IMR-90 (cell line): ENCODE measurements around the gene RETREG1. TPM values are rescaled to one million over a fixed set of nuclear protein-coding genes. Genes with fewer than 3 reads are reported as not detected.

Source experiments
- ATAC-seq: fragments of 200-7000 bp; cut with Tn5 transposase; 2 replicates; pipeline ENCODE4 v1.9.1; 2020; ENCODE audit warnings: low read depth, mild to moderate bottlenecking, moderate library complexity
- BruUV-seq: library from RNA; stranded (reverse); fragments of 400-500 nt; replicated peaks from 2 replicates; lab custom pipeline; 2021; lab: Mats Ljungman, UMichigan
- CTCF ChIA-PET: fragments of 300-600 bp; formaldehyde crosslinking; extraction: SDS; loops from one replicate; lab custom pipeline; 2021; ENCODE audit warnings: antibody characterized with exemption; lab: Yijun Ruan, JAX
- POLR2A ChIA-PET: fragments of 300-600 bp; sonication (Branson Sonifier 250); formaldehyde crosslinking; loops from one replicate; lab custom pipeline; 2022; ENCODE audit warnings: antibody characterized with exemption; ENCODE audit not compliant: unreplicated experiment; lab: Charles Lee
- DNase-seq: peaks from one replicate; pipeline ENCODE4 v3.0.0; 2013
- H2AFZ ChIP-seq: replicated peaks from 2 replicates; pipeline ENCODE3; 2013; ENCODE audit warnings: low read length, mild to moderate bottlenecking; ENCODE audit not compliant: poor library complexity
- H2AK5ac ChIP-seq: 2 replicates; pipeline ENCODE4 v1.6.1; 2013; ENCODE audit warnings: low read depth, low read length, inconsistent platforms
- H2AK9ac ChIP-seq: replicated peaks from 2 replicates; pipeline ENCODE3; 2013; ENCODE audit warnings: mild to moderate bottlenecking, low read depth, low read length, moderate library complexity; ENCODE audit not compliant: poor library complexity
- H2BK120ac ChIP-seq: 2 replicates; pipeline ENCODE4 v1.6.1; 2013; ENCODE audit warnings: low read depth, low read length, inconsistent platforms
- H2BK15ac ChIP-seq: 3 replicates; pipeline ENCODE4 v1.6.1; 2013; ENCODE audit warnings: low read depth, low read length, inconsistent platforms
- H2BK20ac ChIP-seq: 2 replicates; pipeline ENCODE4 v1.6.1; 2013; ENCODE audit warnings: low read depth, mild to moderate bottlenecking, inconsistent platforms, low read length, moderate library complexity
- H2BK5ac ChIP-seq: 2 replicates; pipeline ENCODE4 v1.6.1; 2013; ENCODE audit warnings: mild to moderate bottlenecking, low read depth, low read length, inconsistent platforms; ENCODE audit not compliant: poor library complexity, severe bottlenecking
- H3K14ac ChIP-seq: replicated peaks from 2 replicates; pipeline ENCODE4 v1.6.1; 2013; ENCODE audit warnings: low read depth, low read length, inconsistent platforms
- H3K18ac ChIP-seq: 2 replicates; pipeline ENCODE4 v1.6.1; 2013; ENCODE audit warnings: low read depth, low read length, control low read depth
- H3K23ac ChIP-seq: 2 replicates; pipeline ENCODE4 v1.6.1; 2013; ENCODE audit warnings: low read depth, low read length, inconsistent platforms
- H3K27ac ChIP-seq: 2 replicates; pipeline ENCODE4 v1.5.1; 2013; ENCODE audit warnings: mild to moderate bottlenecking, control low read depth, low read length; ENCODE audit not compliant: insufficient read depth
- H3K27me3 ChIP-seq: 2 replicates; pipeline ENCODE4 v1.6.1; 2013; ENCODE audit warnings: low read length; ENCODE audit not compliant: control insufficient read depth, insufficient read depth
- H3K36me3 ChIP-seq: 2 replicates; pipeline ENCODE4 v1.6.1; 2013; ENCODE audit warnings: low read length, mixed read lengths; ENCODE audit not compliant: control insufficient read depth, insufficient read depth
- H3K4ac ChIP-seq: 2 replicates; pipeline ENCODE4 v1.6.1; 2013; ENCODE audit warnings: low read depth, low read length, inconsistent platforms
- H3K4me1 ChIP-seq: 2 replicates; pipeline ENCODE4 v1.6.1; 2013; ENCODE audit warnings: low read length, mixed read lengths; ENCODE audit not compliant: control insufficient read depth, insufficient read depth
- H3K4me2 ChIP-seq: 2 replicates; pipeline ENCODE4 v1.6.1; 2013; ENCODE audit warnings: low read depth, mild to moderate bottlenecking, control low read depth, low read length, moderate library complexity
- H3K4me3 ChIP-seq: 2 replicates; pipeline ENCODE4 v1.5.1; 2013; ENCODE audit warnings: low read depth, mild to moderate bottlenecking, control low read depth, low read length, moderate library complexity; ENCODE audit not compliant: insufficient read depth
- H3K56ac ChIP-seq: 2 replicates; pipeline ENCODE4 v1.6.1; 2013; ENCODE audit warnings: low read length, inconsistent platforms; ENCODE audit not compliant: insufficient read depth; ENCODE audit errors: extremely low read depth
- H3K79me1 ChIP-seq, 2 experiments: 2 replicates each; pipeline ENCODE4 v1.6.1; 2013; ENCODE audit warnings: low read length in 2 of 2, inconsistent platforms in 1 of 2, low read depth in 1 of 2
- H3K9ac ChIP-seq: 2 replicates; pipeline ENCODE4 v1.6.1; 2013; ENCODE audit warnings: low read depth, low read length, control low read depth
- H3K9me1 ChIP-seq: 2 replicates; pipeline ENCODE4 v1.6.1; 2013; ENCODE audit warnings: low read length, inconsistent platforms; ENCODE audit not compliant: insufficient read depth
- H3K9me3 ChIP-seq: 2 replicates; pipeline ENCODE4 v1.6.1; 2013; ENCODE audit warnings: low read length; ENCODE audit not compliant: control insufficient read depth, insufficient read depth
- H4K20me1 ChIP-seq: 2 replicates; pipeline ENCODE4 v1.6.1; 2013; ENCODE audit warnings: low read length, inconsistent platforms; ENCODE audit not compliant: insufficient read depth
- H4K5ac ChIP-seq: 2 replicates; pipeline ENCODE4 v1.6.1; 2013; ENCODE audit warnings: mild to moderate bottlenecking, low read depth, low read length, control low read depth
- H4K8ac ChIP-seq, 2 experiments: 2 replicates each; pipeline ENCODE4 v1.6.1; 2013; ENCODE audit warnings: low read depth in 2 of 2, low read length in 2 of 2, control low read depth in 1 of 2, inconsistent platforms in 1 of 2
- H4K91ac ChIP-seq: 2 replicates; pipeline ENCODE4 v1.6.1; 2013; ENCODE audit warnings: low read depth, low read length, inconsistent platforms; ENCODE audit not compliant: insufficient read depth
- BHLHE40 ChIP-seq: fragments of 150-350 bp; IDR thresholded peaks from 2 replicates; pipeline ENCODE4 v1.6.1; 2016; ENCODE audit warnings: mild to moderate bottlenecking, low read depth, low read length
- CEBPB ChIP-seq: IDR thresholded peaks from 2 replicates; pipeline ENCODE4 v1.6.1; 2012; ENCODE audit warnings: low read depth, low read length, improper control_type of control experiment
- CTCF ChIP-seq: conservative IDR thresholded peaks from 2 replicates; pipeline ENCODE4 v1.5.1; 2012; ENCODE audit warnings: mild to moderate bottlenecking, low read depth, low read length, improper control_type of control experiment
- FOS ChIP-seq: fragments of 150-350 bp; IDR thresholded peaks from 2 replicates; pipeline ENCODE4 v1.6.1; 2016; ENCODE audit warnings: low read depth, low read length
- MAFK ChIP-seq: IDR thresholded peaks from 2 replicates; pipeline ENCODE4 v1.6.1; 2012; ENCODE audit warnings: low read depth, low read length, improper control_type of control experiment
- MAZ ChIP-seq: IDR thresholded peaks from 2 replicates; pipeline ENCODE4 v1.6.1; 2012; ENCODE audit warnings: low read depth, mild to moderate bottlenecking, low read length, improper control_type of control experiment, moderate library complexity, borderline replicate concordance
- MXI1 ChIP-seq: IDR thresholded peaks from 2 replicates; pipeline ENCODE4 v1.6.1; 2012; ENCODE audit warnings: low read depth, mild to moderate bottlenecking, low read length, moderate library complexity, borderline replicate concordance
- NFE2L2 ChIP-seq: fragments of 150-350 bp; IDR thresholded peaks from 2 replicates; pipeline ENCODE4 v1.6.1; 2016; ENCODE audit warnings: low read depth, mild to moderate bottlenecking, low read length
- POLR2A ChIP-seq: IDR thresholded peaks from 2 replicates; pipeline ENCODE4 v1.6.1; 2012; ENCODE audit warnings: mild to moderate bottlenecking, low read depth, low read length
- RAD21 ChIP-seq: IDR thresholded peaks from 2 replicates; pipeline ENCODE4 v1.6.1; 2012; ENCODE audit warnings: low read length, improper control_type of control experiment
- RFX5 ChIP-seq: IDR thresholded peaks from 2 replicates; pipeline ENCODE4 v1.8.0; 2012; ENCODE audit warnings: low read depth, mild to moderate bottlenecking, low read length, moderate library complexity
- SMC3 ChIP-seq: fragments of 150-350 bp; IDR thresholded peaks from 2 replicates; pipeline ENCODE4 v1.6.1; 2016; ENCODE audit warnings: low read depth, mild to moderate bottlenecking, antibody characterized with exemption, low read length, moderate library complexity
- WGBS, 2 experiments: methylation state at CpG; one replicate each; pipeline versions ENCODE4 v1.1.5 to v1.1.7; 2013; ENCODE audit warnings: missing lambda C conversion rate in 2 of 2; ENCODE audit not compliant: insufficient read length in 1 of 2; ENCODE audit errors: extremely low coverage in 2 of 2; 5-methylcytosine and 5-hydroxymethylcytosine counted together
- dilution Hi-C: fragments of 300-500 bp; cut with HindIII; formaldehyde crosslinking; loops from one replicate; pipeline ENCODE4 v1.14.3; 2018; ENCODE audit warnings: low sequenced_read_pairs; ENCODE audit not compliant: unreplicated experiment
- in situ Hi-C: fragments of 300-500 bp; cut with MboI; formaldehyde crosslinking; loops from 3 replicates; pipeline ENCODE4 v1.14.3; 2019; ENCODE audit warnings: low sequenced_read_pairs, inconsistent platforms, mixed read lengths
- intact Hi-C: fragments of 100-400 bp; cut with micrococcal nuclease; formaldehyde crosslinking; loops from 2 replicates; pipeline ENCODE4 v1.10.0; 2022
- polyA plus RNA-seq, 3 experiments: library from polyadenylated mRNA; depleted of rRNA; stranded (reverse); fragments of >200 nt; gene quantifications; 2 replicates each; pipeline ENCODE4 v1.2.3, GENCODE V29; 2012; ENCODE audit warnings: low replicate concordance in 1 of 3
- total RNA-seq: library from RNA; depleted of rRNA; stranded (reverse); fragments of >200 nt; gene quantifications from 2 replicates; pipeline ENCODE4 v1.2.3, GENCODE V29; 2012
- TF ChIP-seq, protein P1 (sequence below): fragments of 150-350 bp; IDR thresholded peaks from 2 replicates; pipeline ENCODE4 v1.6.1; 2016; ENCODE audit warnings: low read depth, mild to moderate bottlenecking, low read length, moderate library complexity, borderline replicate concordance

Gene RETREG1
- total and polyA plus RNA-seq, 2 of the 4 experiments (the other 2 are of a cell fraction) = not detected

DNA sequence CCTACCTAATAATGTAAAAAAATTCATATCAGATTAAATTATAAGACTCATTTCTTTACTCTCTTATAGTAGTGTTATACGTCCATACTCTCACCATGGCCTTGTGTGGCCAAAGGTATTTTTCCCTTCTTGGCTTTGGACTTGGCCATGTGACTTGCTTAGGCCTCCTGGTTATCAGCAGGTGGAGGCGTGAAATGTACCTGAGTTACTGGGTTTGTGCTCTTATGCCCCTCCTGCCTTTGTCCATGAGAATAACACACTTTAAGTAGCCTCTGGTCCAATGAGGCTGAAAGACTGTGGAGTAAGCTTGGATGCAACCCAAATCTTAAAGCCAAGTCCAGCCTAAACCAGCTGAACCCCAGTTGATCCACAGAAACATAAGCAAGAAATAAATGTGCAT, 68.7 kb downstream of the RETREG1 start:
- ChIA-PET POLR2A (no interaction called here), CTCF (interaction anchor here (2.6 kb wide), 1 partner anchor 58 kb away, joined by 7 read pairs; no protein-coding TSS in a partner anchor)
- no peak for ATAC-seq
- Histone ChIP-seq H2BK15ac (no peak overlapping the region), H3K9me1 (no peaks in the 10 kb centered on the region), H3K4ac (no peak overlapping the region), H3K4me1 (no peaks in the 10 kb centered on the region), H3K4me2 (no peak overlapping the region), H4K8ac (no peak overlapping the region), H3K9me3 (no peaks in the 10 kb centered on the region), H4K5ac (no peak overlapping the region), H3K18ac (no peak overlapping the region), H2AK9ac (no peak overlapping the region), H2BK20ac (no peak overlapping the region), H3K56ac (no peak overlapping the region), H3K27me3 (peaks cover 21% of the 10 kb centered on the region), H3K36me3 (no peaks in the 10 kb centered on the region), H4K20me1 (no peaks in the 10 kb centered on the region), H3K4me3 (no peak overlapping the region), H2AFZ (no peak overlapping the region), H2BK5ac (no peak overlapping the region), H4K91ac (no peak overlapping the region), H2BK120ac (no peak overlapping the region), H3K27ac (no peak overlapping the region), H3K23ac (no peak overlapping the region), H3K9ac (no peak overlapping the region), H3K79me1 (no peaks in the 10 kb centered on the region), H2AK5ac (no peak overlapping the region), H3K14ac (no peak overlapping the region)
- intact Hi-C loops = no loop called here
- dilution Hi-C loops = no loop called here
- TF ChIP-seq BHLHE40 (no peak), RAD21 (no peak), POLR2A (no peak), MAFK (no peak), MXI1 (no peak), MAZ (no peak), CTCF (no peak), RFX5 (no peak), NFE2L2 (no peak), SMC3 (no peak), CEBPB (no peak), FOS (no peak)
- TF ChIP-seq, protein P1, sequence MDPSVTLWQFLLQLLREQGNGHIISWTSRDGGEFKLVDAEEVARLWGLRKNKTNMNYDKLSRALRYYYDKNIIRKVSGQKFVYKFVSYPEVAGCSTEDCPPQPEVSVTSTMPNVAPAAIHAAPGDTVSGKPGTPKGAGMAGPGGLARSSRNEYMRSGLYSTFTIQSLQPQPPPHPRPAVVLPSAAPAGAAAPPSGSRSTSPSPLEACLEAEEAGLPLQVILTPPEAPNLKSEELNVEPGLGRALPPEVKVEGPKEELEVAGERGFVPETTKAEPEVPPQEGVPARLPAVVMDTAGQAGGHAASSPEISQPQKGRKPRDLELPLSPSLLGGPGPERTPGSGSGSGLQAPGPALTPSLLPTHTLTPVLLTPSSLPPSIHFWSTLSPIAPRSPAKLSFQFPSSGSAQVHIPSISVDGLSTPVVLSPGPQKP = no peak
- no peak for DNase-seq
- BruUV-seq = no TSS peak
- WGBS, 2 experiments = no CpG with 5 or more reads among the region's 2 CpGs
- in situ Hi-C loops = no loop called here
